ENCODE data around the gene ASH1L.
"Not testable (repeated sequence)": the region's sequence is repeated elsewhere in the genome, so short reads cannot be mapped to it uniquely, and the experiment has no call there.

The ASH1L gene

DNA sequence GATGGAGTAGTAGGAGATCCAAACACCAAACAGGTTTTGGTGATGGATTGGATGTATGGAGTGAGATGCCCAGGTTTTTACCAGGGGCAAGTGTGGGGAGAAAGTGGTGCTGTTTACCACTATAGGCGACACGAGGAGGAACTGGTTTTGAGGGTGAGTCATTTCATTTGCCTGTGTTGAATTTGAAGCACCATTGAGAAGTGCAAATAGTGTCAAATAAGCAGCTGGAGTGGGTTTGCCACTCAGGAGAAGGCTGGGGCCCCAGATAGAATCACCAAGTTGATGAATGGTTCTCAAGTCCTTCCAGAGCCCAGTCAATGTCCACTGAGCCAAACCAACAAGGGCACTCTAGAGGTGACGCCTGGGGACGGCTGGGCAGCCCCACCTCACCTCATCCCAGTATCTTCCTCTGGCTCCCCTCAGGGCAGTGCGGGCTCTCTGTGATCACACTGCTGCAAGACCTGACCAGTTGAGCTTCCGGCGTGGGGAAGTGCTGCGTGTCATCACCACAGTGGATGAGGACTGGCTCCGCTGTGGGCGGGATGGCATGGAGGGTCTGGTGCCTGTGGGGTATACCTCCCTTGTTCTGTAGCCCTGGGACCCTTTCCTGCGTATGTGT is 232.5 kb downstream of the ASH1L start:
- Mint-ChIP-seq H3K4me3 (no peak overlapping the region), H3K27me3 (no peaks in the 10 kb centered on the region), H3K4me1 (ENCODE audit: low read depth) (peaks cover 43% of the 10 kb centered on the region), H3K27ac (peak overlapping the region; percentile 47), H3K9me3 (no peaks in the 10 kb centered on the region), H3K36me3 (ENCODE audit: low read depth) (peaks cover 78% of the 10 kb centered on the region)
- intact Hi-C loops (cut with micrococcal nuclease), result no loop called here

DNA sequence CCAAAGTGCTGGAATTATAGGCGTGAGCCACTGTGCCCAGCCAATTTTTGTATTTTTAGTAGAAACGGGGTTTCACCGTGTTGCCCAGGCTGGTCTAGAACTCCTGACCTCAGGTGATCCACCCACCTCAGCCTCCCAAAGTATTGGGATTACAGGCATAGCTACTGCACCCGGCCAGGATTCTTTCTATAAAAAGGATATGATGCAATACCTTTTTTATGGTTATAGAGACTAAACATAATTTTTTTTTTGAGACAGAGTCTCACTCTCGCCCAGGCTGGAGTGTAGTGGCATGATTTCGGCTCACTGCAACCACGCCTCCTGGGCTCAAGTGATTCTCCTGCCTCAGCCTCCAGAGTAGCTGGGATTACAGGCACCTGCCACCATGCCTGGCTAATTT is 233.7 kb downstream of the ASH1L start:
- peaks cover 46% of the 10 kb centered on the region for H3K4me1 Mint-ChIP-seq (ENCODE audit: low read depth)
- H3K27ac Mint-ChIP-seq; H3K4me3 Mint-ChIP-seq; H3K27me3 Mint-ChIP-seq; H3K9me3 Mint-ChIP-seq; intact Hi-C loops (cut with micrococcal nuclease): not testable (repeated sequence)
- H3K36me3 Mint-ChIP-seq (ENCODE audit: low read depth), result peaks cover 71% of the 10 kb centered on the region

DNA sequence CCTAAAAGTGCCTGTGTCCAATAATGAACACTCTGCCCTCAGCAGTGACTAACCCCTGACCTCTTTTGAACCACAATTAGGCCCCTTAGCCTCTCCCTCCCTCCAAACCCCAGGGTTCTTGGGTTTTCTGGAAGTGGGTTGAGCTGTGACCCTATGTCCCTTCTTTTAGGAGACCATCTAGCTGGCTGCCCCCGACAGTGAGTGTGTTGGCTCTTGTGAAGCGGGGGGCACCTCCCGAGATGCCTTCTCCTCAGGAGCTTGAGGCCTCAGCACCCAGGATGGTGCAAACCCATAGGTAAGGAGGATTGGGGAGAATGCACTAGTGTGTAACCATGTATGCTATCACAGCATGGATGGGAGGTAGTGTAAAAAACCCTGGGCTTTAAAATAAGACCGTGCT is 234.6 kb downstream of the ASH1L start:
- H3K27ac Mint-ChIP-seq, result no peak overlapping the region
- no peaks in the 10 kb centered on the region for H3K27me3 Mint-ChIP-seq
- intact Hi-C loops (cut with micrococcal nuclease), result no loop called here
- H3K4me1 Mint-ChIP-seq (ENCODE audit: low read depth), result peaks cover 46% of the 10 kb centered on the region
- no peak overlapping the region for H3K4me3 Mint-ChIP-seq
- H3K36me3 Mint-ChIP-seq (ENCODE audit: low read depth), result peaks cover 63% of the 10 kb centered on the region
- H3K9me3 Mint-ChIP-seq, result no peaks in the 10 kb centered on the region

DNA sequence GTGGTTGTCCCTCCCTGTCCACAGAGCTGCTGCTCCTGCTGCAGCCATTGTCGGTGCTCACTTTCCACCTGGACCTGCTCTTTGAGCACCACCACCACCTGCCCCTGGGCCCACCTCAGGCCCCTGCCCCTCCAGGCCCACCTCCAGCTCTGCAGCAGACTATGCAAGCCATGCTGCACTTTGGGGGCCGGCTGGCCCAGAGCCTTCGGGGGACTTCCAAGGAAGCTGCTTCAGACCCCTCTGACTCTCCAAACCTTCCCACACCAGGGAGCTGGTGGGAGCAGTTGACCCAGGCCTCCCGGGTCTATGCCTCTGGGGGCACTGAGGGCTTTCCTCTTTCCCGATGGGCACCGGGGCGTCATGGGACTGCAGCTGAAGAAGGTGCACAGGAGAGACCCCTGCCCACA is 236.0 kb downstream of the ASH1L start:
- intact Hi-C loops (cut with micrococcal nuclease), result no loop called here
- Mint-ChIP-seq H3K9me3 (no peaks in the 10 kb centered on the region), H3K36me3 (ENCODE audit: low read depth) (peaks cover 66% of the 10 kb centered on the region), H3K27me3 (peaks cover 3% of the 10 kb centered on the region), H3K4me1 (ENCODE audit: low read depth) (peaks cover 53% of the 10 kb centered on the region), H3K27ac (no peak overlapping the region), H3K4me3 (no peak overlapping the region)

DNA sequence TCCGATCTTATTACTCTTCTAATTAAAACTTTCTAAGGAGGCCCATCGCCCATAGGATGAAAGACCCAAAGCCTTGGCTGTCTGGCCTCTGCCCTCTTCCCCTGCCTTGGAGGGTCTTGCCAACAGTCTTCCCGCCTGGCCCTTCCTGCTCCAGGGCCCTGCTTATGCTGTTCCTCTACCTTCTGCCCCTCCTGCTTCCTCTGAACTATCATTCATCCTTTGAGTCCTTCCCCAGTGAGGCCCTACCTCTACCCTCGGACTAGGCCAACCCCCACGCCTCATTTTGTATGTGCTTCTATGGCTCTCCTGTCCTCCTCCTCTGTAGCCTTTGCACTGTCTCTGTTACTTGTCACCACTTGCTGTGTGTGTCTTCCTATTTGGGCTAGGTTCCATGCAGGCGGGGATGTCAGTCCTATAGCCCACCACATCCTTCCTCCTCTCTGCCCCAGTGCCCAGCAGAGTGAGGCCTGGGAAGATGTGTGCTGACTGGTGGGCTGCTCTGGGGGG is 236.5 kb downstream of the ASH1L start:
- peak overlapping the region; percentile 37 for H3K4me3 Mint-ChIP-seq
- peaks cover 4% of the 10 kb centered on the region for H3K27me3 Mint-ChIP-seq
- intact Hi-C loops (cut with micrococcal nuclease), result no loop called here
- H3K27ac Mint-ChIP-seq, result no peak overlapping the region
- peaks cover 62% of the 10 kb centered on the region for H3K36me3 Mint-ChIP-seq (ENCODE audit: low read depth)
- no peaks in the 10 kb centered on the region for H3K9me3 Mint-ChIP-seq
- peaks cover 53% of the 10 kb centered on the region for H3K4me1 Mint-ChIP-seq (ENCODE audit: low read depth)

DNA sequence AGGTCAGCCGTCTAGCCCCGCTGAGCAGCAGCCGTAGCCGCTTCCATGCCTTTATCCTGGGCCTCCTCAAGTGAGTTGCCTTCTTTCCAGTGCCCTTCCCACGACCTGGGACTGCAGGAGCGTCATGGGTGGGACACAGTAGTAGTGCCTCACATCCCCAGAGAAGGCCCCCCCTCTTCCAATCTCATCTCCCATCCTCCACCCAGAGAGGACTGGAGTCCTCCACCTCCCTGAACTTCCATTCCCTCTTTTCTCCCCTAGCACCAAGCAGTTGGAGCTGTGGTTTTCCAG is 237.1 kb downstream of the ASH1L start:
- intact Hi-C loops (cut with micrococcal nuclease), result loop anchor here (2.0 kb wide), 1 partner anchor 75 kb away; no protein-coding TSS in a partner anchor
- H3K9me3 Mint-ChIP-seq, result no peaks in the 10 kb centered on the region

DNA sequence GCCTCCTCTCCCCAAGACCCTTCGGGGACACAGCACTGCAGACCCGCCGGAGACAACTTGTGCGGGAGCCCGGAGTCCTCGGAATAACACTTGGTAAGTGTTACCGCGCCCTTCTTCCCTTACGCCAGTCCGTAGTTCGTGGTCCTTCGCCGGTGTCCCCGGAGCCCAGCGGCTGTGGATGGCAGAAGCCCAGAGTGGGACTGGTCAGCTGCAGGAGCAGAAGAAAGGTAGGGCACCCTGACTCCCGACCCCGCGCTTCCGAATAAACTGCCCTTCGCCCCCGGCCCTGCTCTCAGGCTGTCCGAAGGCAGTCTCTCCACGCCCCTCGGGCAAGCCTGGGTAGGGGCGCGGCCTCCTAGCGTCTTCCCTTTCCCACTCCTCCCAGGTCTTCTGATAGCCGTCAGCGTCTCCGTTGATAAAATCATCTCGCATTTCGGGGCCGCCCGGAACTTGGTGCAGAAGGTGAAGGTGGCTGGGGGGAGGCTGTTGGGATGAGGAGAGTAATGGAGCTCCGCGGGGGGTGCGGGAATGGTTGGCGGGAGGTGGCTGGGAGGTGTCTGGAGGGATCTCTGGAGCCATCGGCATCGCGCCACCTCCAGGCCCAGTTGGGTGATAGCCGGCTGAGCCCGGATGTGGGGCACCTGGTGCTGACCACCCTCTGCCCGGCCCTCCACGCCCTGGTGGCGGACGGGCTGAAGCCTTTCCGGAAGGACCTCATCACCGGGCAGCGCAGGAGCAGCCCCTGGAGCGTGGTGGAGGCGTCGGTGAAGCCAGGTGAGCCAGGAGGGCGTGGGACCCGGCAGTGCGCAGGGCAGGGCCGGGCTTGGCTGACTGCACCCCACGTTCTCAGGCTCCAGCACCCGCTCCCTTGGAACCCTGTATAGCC is 237.6 kb downstream of the ASH1L start:
- Mint-ChIP-seq H3K27me3 (peaks cover 6% of the 10 kb centered on the region), H3K9me3 (no peaks in the 10 kb centered on the region), H3K27ac (peak overlapping the region; percentile 89)

More for the DNA sequence above, 237.1 kb downstream of the ASH1L start:
- Mint-ChIP-seq H3K4me1 (ENCODE audit: low read depth) (peaks cover 53% of the 10 kb centered on the region), H3K4me3 (peak overlapping the region; percentile 92), H3K27me3 (peaks cover 6% of the 10 kb centered on the region), H3K36me3 (ENCODE audit: low read depth) (peaks cover 57% of the 10 kb centered on the region), H3K27ac (peak overlapping the region; percentile 89)

DNA sequence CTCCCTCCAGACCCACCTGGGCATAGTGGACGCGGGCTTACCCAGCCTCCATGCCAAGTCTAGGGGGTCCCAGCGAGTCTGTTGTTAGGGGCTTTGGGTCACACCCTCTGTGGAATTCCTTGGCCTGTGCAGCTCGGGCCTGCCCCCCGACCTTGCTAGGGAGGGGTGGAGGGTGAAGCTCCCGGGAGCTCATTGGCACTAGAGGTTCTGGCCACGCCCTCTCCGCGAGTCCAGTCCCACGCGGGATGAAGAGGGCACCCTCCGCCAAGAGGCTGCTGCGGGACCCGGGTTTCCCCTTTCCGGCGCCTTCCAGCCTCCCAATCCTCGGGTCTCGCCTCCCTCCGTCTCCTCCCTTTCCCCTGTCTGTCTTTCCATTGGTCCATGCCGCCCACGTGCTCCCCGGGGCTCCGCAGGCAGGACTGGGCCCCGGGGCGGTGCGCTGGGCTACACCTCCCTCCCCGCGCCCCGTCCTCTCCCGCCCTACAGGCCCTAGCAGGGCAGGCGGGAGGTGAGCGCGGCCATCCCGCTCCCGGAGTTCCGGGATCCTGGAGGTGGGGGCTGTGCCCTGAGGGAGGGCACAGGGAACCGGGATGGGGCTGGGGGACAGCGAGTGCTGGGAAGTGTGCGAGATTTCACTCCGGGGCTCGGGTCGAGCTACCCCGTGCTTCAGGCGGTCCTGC is 238.4 kb downstream of the ASH1L start:
- peaks cover 58% of the 10 kb centered on the region for H3K36me3 Mint-ChIP-seq (ENCODE audit: low read depth)

More for the DNA sequence above, 237.6 kb downstream of the ASH1L start:
- H3K36me3 Mint-ChIP-seq (ENCODE audit: low read depth), result peaks cover 56% of the 10 kb centered on the region
- intact Hi-C loops (cut with micrococcal nuclease), result loop anchor here (2.0 kb wide), 1 partner anchor 74 kb away; no protein-coding TSS in a partner anchor
- peak overlapping the region; percentile 92 for H3K4me3 Mint-ChIP-seq
- H3K4me1 Mint-ChIP-seq (ENCODE audit: low read depth), result peaks cover 53% of the 10 kb centered on the region

DNA sequence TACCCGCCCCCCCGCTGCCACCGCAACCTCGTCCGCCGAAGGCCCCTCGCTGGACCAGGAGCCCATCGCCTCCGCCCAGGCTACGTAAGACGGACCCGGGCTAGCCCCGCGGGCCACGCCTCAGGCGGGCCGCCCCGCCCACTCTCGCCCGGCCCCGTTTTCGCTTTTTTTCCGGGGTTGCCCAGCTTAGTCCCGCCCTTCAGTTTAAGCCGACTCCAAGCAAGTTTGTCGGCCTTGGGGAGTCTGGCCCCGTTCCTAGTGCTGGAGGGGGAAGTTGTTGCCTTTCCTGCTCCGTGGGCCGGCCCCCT is 238.9 kb downstream of the ASH1L start:
- intact Hi-C loops (cut with micrococcal nuclease), result loop anchor here (1.0 to 2.0 kb wide), 4 partner anchors 15 to 73 kb away; partner anchors contain the start of genes CLK2, FDPS and HCN3
- Mint-ChIP-seq H3K4me3 (peak overlapping the region; percentile 92), H3K4me1 (ENCODE audit: low read depth) (peaks cover 61% of the 10 kb centered on the region), H3K36me3 (ENCODE audit: low read depth) (peaks cover 59% of the 10 kb centered on the region), H3K27me3 (peaks cover 6% of the 10 kb centered on the region), H3K9me3 (no peaks in the 10 kb centered on the region), H3K27ac (peak overlapping the region; percentile 89)

More for the DNA sequence above, 238.4 kb downstream of the ASH1L start:
- intact Hi-C loops (cut with micrococcal nuclease), result loop anchor here (2.0 kb wide), 1 partner anchor 73 kb away; no protein-coding TSS in a partner anchor
- Mint-ChIP-seq H3K9me3 (no peaks in the 10 kb centered on the region), H3K4me1 (ENCODE audit: low read depth) (peaks cover 56% of the 10 kb centered on the region), H3K4me3 (peak overlapping the region; percentile 92), H3K27ac (peak overlapping the region; percentile 89), H3K27me3 (peaks cover 6% of the 10 kb centered on the region)

DNA sequence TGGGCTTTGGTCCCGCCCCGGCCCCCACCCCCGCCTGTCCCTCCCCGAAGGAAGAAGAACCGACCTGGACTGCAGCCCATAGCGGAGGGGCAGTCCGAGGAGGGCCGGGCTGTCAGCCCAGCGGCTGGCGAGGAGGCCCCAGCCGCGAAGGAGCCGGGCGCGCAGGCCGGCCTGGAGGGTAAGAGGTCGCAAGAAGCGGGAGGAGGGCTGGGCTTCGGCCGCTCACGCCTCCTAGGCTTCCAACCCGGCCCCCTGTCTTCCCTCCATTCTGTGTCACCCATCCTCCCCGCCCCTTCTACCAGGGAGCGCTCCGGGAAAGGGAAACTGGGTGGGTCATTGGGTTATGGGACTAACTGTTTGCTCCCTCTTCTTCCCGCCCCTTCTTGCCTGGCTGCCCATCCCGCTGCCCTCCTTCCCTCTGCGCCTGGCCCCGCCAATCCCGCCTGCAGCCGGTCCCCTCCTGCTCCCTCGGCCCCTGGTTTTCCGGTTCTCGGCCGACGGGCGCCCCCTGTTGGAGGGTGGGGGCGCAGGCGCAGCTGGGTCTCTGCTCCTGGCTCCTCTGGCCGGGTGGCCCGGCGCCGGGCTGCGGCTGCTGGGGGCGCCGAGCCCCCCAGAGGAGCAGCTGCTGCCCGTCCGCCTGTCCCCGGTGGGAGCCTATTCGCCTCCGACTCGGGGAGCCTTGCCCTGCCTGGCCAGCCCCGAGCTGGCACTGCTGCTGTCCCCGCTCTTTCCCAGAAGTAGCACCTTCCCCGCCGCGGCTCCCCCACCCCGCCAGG is 239.5 kb downstream of the ASH1L start:
- peaks cover 59% of the 10 kb centered on the region for H3K36me3 Mint-ChIP-seq (ENCODE audit: low read depth)
- intact Hi-C loops (cut with micrococcal nuclease), result loop anchor here (1.0 to 2.0 kb wide), 3 partner anchors 14 to 50 kb away; partner anchors contain the start of genes CLK2, FDPS and HCN3
- peaks cover 61% of the 10 kb centered on the region for H3K4me1 Mint-ChIP-seq (ENCODE audit: low read depth)
- peaks cover 6% of the 10 kb centered on the region for H3K27me3 Mint-ChIP-seq
- peak overlapping the region; percentile 89 for H3K27ac Mint-ChIP-seq
- H3K4me3 Mint-ChIP-seq, result peak overlapping the region; percentile 92
- H3K9me3 Mint-ChIP-seq, result no peaks in the 10 kb centered on the region

DNA sequence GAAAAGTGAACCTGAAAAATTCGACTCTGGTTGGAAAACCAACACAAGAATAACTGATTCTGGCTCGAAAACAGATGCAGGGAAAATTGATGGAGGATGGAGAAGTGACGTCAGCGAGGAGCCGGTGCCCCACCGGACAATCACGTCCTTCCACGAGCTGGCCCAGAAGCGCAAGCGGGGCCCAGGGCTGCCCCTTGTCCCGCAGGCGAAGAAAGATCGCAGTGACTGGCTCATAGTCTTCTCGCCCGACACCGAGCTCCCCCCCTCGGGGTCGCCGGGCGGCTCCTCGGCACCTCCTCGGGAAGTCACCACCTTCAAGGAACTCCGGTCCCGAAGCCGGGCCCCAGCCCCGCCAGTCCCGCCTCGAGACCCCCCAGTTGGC is 240.0 kb downstream of the ASH1L start:
- peak overlapping the region; percentile 92 for H3K4me3 Mint-ChIP-seq
- intact Hi-C loops (cut with micrococcal nuclease), result loop anchor here (2.0 kb wide), 1 partner anchor 14 kb away; the partner anchor contains the start of gene FDPS
- H3K27ac Mint-ChIP-seq, result peak overlapping the region; percentile 89
- peaks cover 59% of the 10 kb centered on the region for H3K36me3 Mint-ChIP-seq (ENCODE audit: low read depth)
- peaks cover 61% of the 10 kb centered on the region for H3K4me1 Mint-ChIP-seq (ENCODE audit: low read depth)
- H3K9me3 Mint-ChIP-seq, result no peaks in the 10 kb centered on the region
- peaks cover 6% of the 10 kb centered on the region for H3K27me3 Mint-ChIP-seq

DNA sequence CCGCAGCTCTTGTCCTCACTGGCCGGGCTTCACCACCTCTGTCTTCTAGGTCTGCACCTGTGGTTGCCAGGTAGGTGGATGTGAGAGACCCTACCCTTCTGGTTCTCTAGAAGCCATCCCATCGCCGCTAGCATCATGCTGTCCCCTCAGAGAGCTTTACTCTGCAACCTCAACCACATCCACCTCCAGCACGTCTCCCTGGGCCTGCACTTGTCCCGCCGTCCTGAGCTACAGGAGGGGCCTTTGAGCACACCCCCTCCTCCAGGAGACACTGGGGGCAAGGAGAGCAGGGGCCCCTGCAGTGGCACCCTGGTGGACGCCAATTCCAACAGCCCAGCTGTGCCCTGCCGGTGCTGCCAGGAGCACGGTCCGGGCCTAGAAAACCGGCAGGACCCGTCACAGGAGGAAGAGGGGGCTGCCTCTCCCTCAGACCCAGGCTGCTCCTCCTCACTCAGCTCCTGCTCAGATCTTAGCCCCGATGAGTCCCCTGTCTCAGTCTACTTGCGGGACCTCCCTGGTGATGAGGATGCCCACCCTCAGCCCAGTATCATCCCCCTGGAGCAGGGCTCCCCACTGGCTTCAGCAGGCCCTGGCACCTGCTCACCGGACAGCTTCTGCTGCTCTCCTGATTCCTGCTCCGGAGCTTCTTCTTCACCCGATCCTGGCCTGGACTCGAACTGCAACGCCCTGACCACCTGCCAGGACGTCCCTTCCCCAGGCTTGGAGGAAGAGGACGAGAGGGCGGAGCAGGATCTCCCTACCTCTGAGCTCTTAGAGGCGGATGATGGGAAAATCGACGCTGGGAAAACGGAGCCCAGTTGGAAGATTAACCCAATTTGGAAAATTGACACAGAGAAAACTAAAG is 240.7 kb downstream of the ASH1L start:
- H3K36me3 Mint-ChIP-seq (ENCODE audit: low read depth), result peaks cover 58% of the 10 kb centered on the region
- peak overlapping the region; percentile 92 for H3K4me3 Mint-ChIP-seq
- intact Hi-C loops (cut with micrococcal nuclease), result loop anchor here (2.0 kb wide), 1 partner anchor 13 kb away; the partner anchor contains the start of gene FDPS
- peaks cover 6% of the 10 kb centered on the region for H3K27me3 Mint-ChIP-seq
- H3K4me1 Mint-ChIP-seq (ENCODE audit: low read depth), result peaks cover 61% of the 10 kb centered on the region
- H3K27ac Mint-ChIP-seq, result peak overlapping the region; percentile 89
- no peaks in the 10 kb centered on the region for H3K9me3 Mint-ChIP-seq
